Erythroblast (primary cell): ENCODE data around the gene LRRC18.

Experiments
- GATA1 ChIP-seq: IDR thresholded peaks from 2 replicates; pipeline ENCODE4 v1.6.1; 2011; ENCODE audit warnings: low read depth, mild to moderate bottlenecking, control low read depth, low read length, moderate library complexity
- POLR2A ChIP-seq: IDR thresholded peaks from 2 replicates; pipeline ENCODE4 v1.6.1; 2011; ENCODE audit warnings: mild to moderate bottlenecking, low read length

DNA sequence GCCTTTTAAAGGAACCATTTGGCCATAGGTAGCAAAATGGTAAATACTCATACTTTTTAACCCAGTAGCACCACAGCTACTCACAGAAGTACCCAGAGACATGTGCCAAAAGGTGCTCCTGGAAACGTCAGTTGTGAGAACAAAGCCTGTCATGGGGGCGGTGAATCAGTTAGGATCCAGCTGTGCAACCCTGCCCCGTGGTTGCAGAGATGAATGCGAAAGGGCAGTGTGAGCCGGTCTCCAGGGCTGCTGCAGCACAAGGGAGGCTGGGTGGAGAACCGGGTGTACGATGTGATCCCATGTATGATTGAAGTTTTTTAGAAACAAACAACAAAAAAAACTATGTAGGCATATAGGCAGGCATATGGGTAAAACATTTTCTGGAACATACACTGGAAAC is 1.3 kb upstream of the LRRC18 start:
- TF ChIP-seq POLR2A = no peak
- TF ChIP-seq GATA1 = no peak
